IMR-90 (cell line): ENCODE measurements around the gene WNT9B. TPM values are rescaled to one million over a fixed set of nuclear protein-coding genes. Genes with fewer than 3 reads are reported as not detected.

ENCODE experiments used
- ATAC-seq: fragments of 200-7000 bp; cut with Tn5 transposase; 2 replicates; pipeline ENCODE4 v1.9.1; 2020; ENCODE audit warnings: low read depth, mild to moderate bottlenecking, moderate library complexity
- BruUV-seq: library from RNA; stranded (reverse); fragments of 400-500 nt; replicated peaks from 2 replicates; lab custom pipeline; 2021; lab: Mats Ljungman, UMichigan
- CTCF ChIA-PET: fragments of 300-600 bp; formaldehyde crosslinking; extraction: SDS; loops from one replicate; lab custom pipeline; 2021; ENCODE audit warnings: antibody characterized with exemption; lab: Yijun Ruan, JAX
- POLR2A ChIA-PET: fragments of 300-600 bp; sonication (Branson Sonifier 250); formaldehyde crosslinking; loops from one replicate; lab custom pipeline; 2022; ENCODE audit warnings: antibody characterized with exemption; ENCODE audit not compliant: unreplicated experiment; lab: Charles Lee
- DNase-seq: peaks from one replicate; pipeline ENCODE4 v3.0.0; 2013
- H2AFZ ChIP-seq: replicated peaks from 2 replicates; pipeline ENCODE3; 2013; ENCODE audit warnings: low read length, mild to moderate bottlenecking; ENCODE audit not compliant: poor library complexity
- H2AK5ac ChIP-seq: 2 replicates; pipeline ENCODE4 v1.6.1; 2013; ENCODE audit warnings: low read depth, low read length, inconsistent platforms
- H2AK9ac ChIP-seq: replicated peaks from 2 replicates; pipeline ENCODE3; 2013; ENCODE audit warnings: mild to moderate bottlenecking, low read depth, low read length, moderate library complexity; ENCODE audit not compliant: poor library complexity
- H2BK120ac ChIP-seq: 2 replicates; pipeline ENCODE4 v1.6.1; 2013; ENCODE audit warnings: low read depth, low read length, inconsistent platforms
- H2BK15ac ChIP-seq: 3 replicates; pipeline ENCODE4 v1.6.1; 2013; ENCODE audit warnings: low read depth, low read length, inconsistent platforms
- H2BK20ac ChIP-seq: 2 replicates; pipeline ENCODE4 v1.6.1; 2013; ENCODE audit warnings: low read depth, mild to moderate bottlenecking, inconsistent platforms, low read length, moderate library complexity
- H2BK5ac ChIP-seq: 2 replicates; pipeline ENCODE4 v1.6.1; 2013; ENCODE audit warnings: mild to moderate bottlenecking, low read depth, low read length, inconsistent platforms; ENCODE audit not compliant: poor library complexity, severe bottlenecking
- H3K14ac ChIP-seq: replicated peaks from 2 replicates; pipeline ENCODE4 v1.6.1; 2013; ENCODE audit warnings: low read depth, low read length, inconsistent platforms
- H3K18ac ChIP-seq: 2 replicates; pipeline ENCODE4 v1.6.1; 2013; ENCODE audit warnings: low read depth, low read length, control low read depth
- H3K23ac ChIP-seq: 2 replicates; pipeline ENCODE4 v1.6.1; 2013; ENCODE audit warnings: low read depth, low read length, inconsistent platforms
- H3K27ac ChIP-seq: 2 replicates; pipeline ENCODE4 v1.5.1; 2013; ENCODE audit warnings: mild to moderate bottlenecking, control low read depth, low read length; ENCODE audit not compliant: insufficient read depth
- H3K27me3 ChIP-seq: 2 replicates; pipeline ENCODE4 v1.6.1; 2013; ENCODE audit warnings: low read length; ENCODE audit not compliant: control insufficient read depth, insufficient read depth
- H3K36me3 ChIP-seq: 2 replicates; pipeline ENCODE4 v1.6.1; 2013; ENCODE audit warnings: low read length, mixed read lengths; ENCODE audit not compliant: control insufficient read depth, insufficient read depth
- H3K4ac ChIP-seq: 2 replicates; pipeline ENCODE4 v1.6.1; 2013; ENCODE audit warnings: low read depth, low read length, inconsistent platforms
- H3K4me1 ChIP-seq: 2 replicates; pipeline ENCODE4 v1.6.1; 2013; ENCODE audit warnings: low read length, mixed read lengths; ENCODE audit not compliant: control insufficient read depth, insufficient read depth
- H3K4me2 ChIP-seq: 2 replicates; pipeline ENCODE4 v1.6.1; 2013; ENCODE audit warnings: low read depth, mild to moderate bottlenecking, control low read depth, low read length, moderate library complexity
- H3K4me3 ChIP-seq: 2 replicates; pipeline ENCODE4 v1.5.1; 2013; ENCODE audit warnings: low read depth, mild to moderate bottlenecking, control low read depth, low read length, moderate library complexity; ENCODE audit not compliant: insufficient read depth
- H3K56ac ChIP-seq: 2 replicates; pipeline ENCODE4 v1.6.1; 2013; ENCODE audit warnings: low read length, inconsistent platforms; ENCODE audit not compliant: insufficient read depth; ENCODE audit errors: extremely low read depth
- H3K79me1 ChIP-seq, 2 experiments: 2 replicates each; pipeline ENCODE4 v1.6.1; 2013; ENCODE audit warnings: low read length in 2 of 2, inconsistent platforms in 1 of 2, low read depth in 1 of 2
- H3K9ac ChIP-seq: 2 replicates; pipeline ENCODE4 v1.6.1; 2013; ENCODE audit warnings: low read depth, low read length, control low read depth
- H3K9me1 ChIP-seq: 2 replicates; pipeline ENCODE4 v1.6.1; 2013; ENCODE audit warnings: low read length, inconsistent platforms; ENCODE audit not compliant: insufficient read depth
- H3K9me3 ChIP-seq: 2 replicates; pipeline ENCODE4 v1.6.1; 2013; ENCODE audit warnings: low read length; ENCODE audit not compliant: control insufficient read depth, insufficient read depth
- H4K20me1 ChIP-seq: 2 replicates; pipeline ENCODE4 v1.6.1; 2013; ENCODE audit warnings: low read length, inconsistent platforms; ENCODE audit not compliant: insufficient read depth
- H4K5ac ChIP-seq: 2 replicates; pipeline ENCODE4 v1.6.1; 2013; ENCODE audit warnings: mild to moderate bottlenecking, low read depth, low read length, control low read depth
- H4K8ac ChIP-seq, 2 experiments: 2 replicates each; pipeline ENCODE4 v1.6.1; 2013; ENCODE audit warnings: low read depth in 2 of 2, low read length in 2 of 2, control low read depth in 1 of 2, inconsistent platforms in 1 of 2
- H4K91ac ChIP-seq: 2 replicates; pipeline ENCODE4 v1.6.1; 2013; ENCODE audit warnings: low read depth, low read length, inconsistent platforms; ENCODE audit not compliant: insufficient read depth
- CEBPB ChIP-seq: IDR thresholded peaks from 2 replicates; pipeline ENCODE4 v1.6.1; 2012; ENCODE audit warnings: low read depth, low read length, improper control_type of control experiment
- FOS ChIP-seq: fragments of 150-350 bp; IDR thresholded peaks from 2 replicates; pipeline ENCODE4 v1.6.1; 2016; ENCODE audit warnings: low read depth, low read length
- MAFK ChIP-seq: IDR thresholded peaks from 2 replicates; pipeline ENCODE4 v1.6.1; 2012; ENCODE audit warnings: low read depth, low read length, improper control_type of control experiment
- MAZ ChIP-seq: IDR thresholded peaks from 2 replicates; pipeline ENCODE4 v1.6.1; 2012; ENCODE audit warnings: low read depth, mild to moderate bottlenecking, low read length, improper control_type of control experiment, moderate library complexity, borderline replicate concordance
- MXI1 ChIP-seq: IDR thresholded peaks from 2 replicates; pipeline ENCODE4 v1.6.1; 2012; ENCODE audit warnings: low read depth, mild to moderate bottlenecking, low read length, moderate library complexity, borderline replicate concordance
- NFE2L2 ChIP-seq: fragments of 150-350 bp; IDR thresholded peaks from 2 replicates; pipeline ENCODE4 v1.6.1; 2016; ENCODE audit warnings: low read depth, mild to moderate bottlenecking, low read length
- POLR2A ChIP-seq: IDR thresholded peaks from 2 replicates; pipeline ENCODE4 v1.6.1; 2012; ENCODE audit warnings: mild to moderate bottlenecking, low read depth, low read length
- RCOR1 ChIP-seq: IDR thresholded peaks from 2 replicates; pipeline ENCODE4 v1.6.1; 2012; ENCODE audit warnings: mild to moderate bottlenecking, low read length, improper control_type of control experiment; ENCODE audit not compliant: insufficient replicate concordance
- WGBS, 2 experiments: methylation state at CpG; one replicate each; pipeline versions ENCODE4 v1.1.5 to v1.1.7; 2013; ENCODE audit warnings: missing lambda C conversion rate in 2 of 2; ENCODE audit not compliant: insufficient read length in 1 of 2; ENCODE audit errors: extremely low coverage in 2 of 2; 5-methylcytosine and 5-hydroxymethylcytosine counted together
- dilution Hi-C: fragments of 300-500 bp; cut with HindIII; formaldehyde crosslinking; loops from one replicate; pipeline ENCODE4 v1.14.3; 2018; ENCODE audit warnings: low sequenced_read_pairs; ENCODE audit not compliant: unreplicated experiment
- in situ Hi-C: fragments of 300-500 bp; cut with MboI; formaldehyde crosslinking; loops from 3 replicates; pipeline ENCODE4 v1.14.3; 2019; ENCODE audit warnings: low sequenced_read_pairs, inconsistent platforms, mixed read lengths
- intact Hi-C: fragments of 100-400 bp; cut with micrococcal nuclease; formaldehyde crosslinking; loops from 2 replicates; pipeline ENCODE4 v1.10.0; 2022
- polyA plus RNA-seq, 3 experiments: library from polyadenylated mRNA; depleted of rRNA; stranded (reverse); fragments of >200 nt; gene quantifications; 2 replicates each; pipeline ENCODE4 v1.2.3, GENCODE V29; 2012; ENCODE audit warnings: low replicate concordance in 1 of 3
- total RNA-seq: library from RNA; depleted of rRNA; stranded (reverse); fragments of >200 nt; gene quantifications from 2 replicates; pipeline ENCODE4 v1.2.3, GENCODE V29; 2012
- TF ChIP-seq, protein P1 (sequence below): fragments of 150-350 bp; IDR thresholded peaks from 2 replicates; pipeline ENCODE4 v1.6.1; 2016; ENCODE audit warnings: low read depth, mild to moderate bottlenecking, low read length, moderate library complexity, borderline replicate concordance

The WNT9B gene
- total and polyA plus RNA-seq, 2 of the 4 experiments (the other 2 are of a cell fraction), result not detected

DNA sequence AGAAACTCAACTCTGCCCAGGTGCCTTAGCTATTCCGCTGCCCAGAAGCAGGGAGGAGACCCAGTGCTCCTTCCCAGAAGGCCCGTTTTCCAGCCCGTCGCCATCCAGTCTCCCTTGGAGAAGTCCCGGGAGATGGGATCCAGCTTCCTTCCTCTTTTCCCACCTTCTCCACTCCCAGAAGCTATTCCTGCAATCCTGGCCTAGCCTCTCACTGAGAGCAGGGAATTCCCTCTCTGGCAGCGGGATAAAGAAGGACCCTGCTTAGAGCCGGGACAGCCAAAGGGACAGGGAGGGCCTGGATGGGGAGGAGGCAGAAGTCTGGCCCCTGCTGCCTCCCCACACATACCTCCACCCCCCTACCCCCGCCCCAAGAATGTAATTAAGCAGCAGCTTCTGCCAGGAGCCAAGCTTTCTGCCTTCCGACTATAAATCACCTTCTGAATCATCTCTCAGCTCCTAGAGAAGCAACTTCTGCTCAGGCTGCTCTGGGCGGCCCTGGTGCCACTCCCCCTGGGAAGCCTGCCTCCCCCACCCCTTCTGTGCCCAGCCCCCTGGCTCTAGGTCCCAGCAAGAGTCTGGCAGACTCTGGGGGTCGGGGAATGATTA, 39.3 kb upstream of the WNT9B start:
- DNase-seq, result peak; percentile 55
- Histone ChIP-seq H3K4ac (no peak overlapping the region), H4K5ac (no peak overlapping the region), H3K4me3 (no peak overlapping the region), H4K91ac (no peak overlapping the region), H4K20me1 (no peaks in the 10 kb centered on the region), H2BK20ac (no peak overlapping the region), H2BK15ac (no peak overlapping the region), H4K8ac (no peak overlapping the region), H2AK5ac (no peak overlapping the region), H2BK120ac (no peak overlapping the region), H3K27me3 (peaks cover 51% of the 10 kb centered on the region), H3K27ac (no peak overlapping the region), H2BK5ac (no peak overlapping the region), H3K4me1 (no peaks in the 10 kb centered on the region), H3K56ac (no peak overlapping the region), H3K36me3 (no peaks in the 10 kb centered on the region), H3K4me2 (no peak overlapping the region), H3K14ac (no peak overlapping the region), H3K9me1 (no peaks in the 10 kb centered on the region), H2AK9ac (no peak overlapping the region), H3K18ac (no peak overlapping the region), H3K9ac (no peak overlapping the region), H2AFZ (no peak overlapping the region), H3K23ac (no peak overlapping the region), H3K9me3 (no peaks in the 10 kb centered on the region), H3K79me1 (no peaks in the 10 kb centered on the region)
- peak; percentile 85 for ATAC-seq
- no TSS peak for BruUV-seq
- no CpG with 5 or more reads among the region's 11 CpGs for WGBS, 2 experiments
- in situ Hi-C loops (no loop called here), intact Hi-C loops (no loop called here), dilution Hi-C loops (no loop called here)
- TF ChIP-seq MAZ (no peak), MXI1 (no peak), RCOR1 (no peak), MAFK (no peak), CEBPB (no peak), FOS (no peak), POLR2A (no peak), NFE2L2 (no peak)
- TF ChIP-seq, protein P1, sequence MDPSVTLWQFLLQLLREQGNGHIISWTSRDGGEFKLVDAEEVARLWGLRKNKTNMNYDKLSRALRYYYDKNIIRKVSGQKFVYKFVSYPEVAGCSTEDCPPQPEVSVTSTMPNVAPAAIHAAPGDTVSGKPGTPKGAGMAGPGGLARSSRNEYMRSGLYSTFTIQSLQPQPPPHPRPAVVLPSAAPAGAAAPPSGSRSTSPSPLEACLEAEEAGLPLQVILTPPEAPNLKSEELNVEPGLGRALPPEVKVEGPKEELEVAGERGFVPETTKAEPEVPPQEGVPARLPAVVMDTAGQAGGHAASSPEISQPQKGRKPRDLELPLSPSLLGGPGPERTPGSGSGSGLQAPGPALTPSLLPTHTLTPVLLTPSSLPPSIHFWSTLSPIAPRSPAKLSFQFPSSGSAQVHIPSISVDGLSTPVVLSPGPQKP, result no peak
- CTCF ChIA-PET, result no interaction called here
- POLR2A ChIA-PET, result no interaction called here
